ENCODE results near the gene ADAT1. TPM values are rescaled to one million over a fixed set of nuclear protein-coding genes. Genes with fewer than 3 reads are reported as not detected.

The ADAT1 gene
- total and polyA plus RNA-seq, 2 donors: 22.2 to 23.2 TPM

DNA sequence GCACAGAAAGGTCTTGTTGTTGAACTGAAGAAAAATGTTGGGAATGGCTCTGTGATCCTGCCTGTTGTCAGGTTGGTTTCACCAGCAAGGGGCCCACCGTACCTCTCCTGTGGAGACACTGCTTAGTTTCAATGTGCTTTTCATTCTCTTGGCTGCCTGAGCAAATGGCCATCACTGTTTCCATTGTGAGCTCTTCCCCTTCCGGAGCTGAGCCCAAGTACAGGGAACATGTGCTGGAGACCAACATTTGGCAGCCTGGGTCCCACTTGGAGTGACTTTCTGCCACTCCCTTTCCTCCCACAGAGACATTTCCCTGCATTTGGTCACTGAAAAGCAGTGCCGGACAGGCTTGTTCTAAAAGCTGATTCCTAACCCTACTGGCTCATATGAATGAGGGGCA lies 33.8 kb downstream of the ADAT1 start:
- Histone ChIP-seq H3K4me3 (ENCODE audit: low read length in 2 of 2) (no peak overlapping the region), H3K9me3 (ENCODE audit: control insufficient read depth in 2 of 2, insufficient read depth in 1 of 2, low read length in 1 of 2) (no peaks in the 10 kb centered on the region), H3K27me3 (ENCODE audit: control insufficient read depth in 2 of 2, insufficient read depth in 1 of 2, low read length in 1 of 2) (no peaks in the 10 kb centered on the region), H3K27ac (ENCODE audit: low read depth in 1 of 2, low read length in 1 of 2) (no peak overlapping the region), H3K36me3 (ENCODE audit: control insufficient read depth in 2 of 2, insufficient read depth in 2 of 2, low read length in 1 of 2) (peaks cover 4 to 5% of the 10 kb centered on the region in 2 donors), H3K4me1 (ENCODE audit: control insufficient read depth in 2 of 2, insufficient read depth in 2 of 2, low read length in 2 of 2) (peaks cover 0 to 3% of the 10 kb centered on the region in 2 donors)
- 97% methylated on average over 3 of the region's 3 CpGs for WGBS
- no peak for DNase-seq (ENCODE audit: low read depth in 6 of 9, low spot score in 9 of 9)

DNA sequence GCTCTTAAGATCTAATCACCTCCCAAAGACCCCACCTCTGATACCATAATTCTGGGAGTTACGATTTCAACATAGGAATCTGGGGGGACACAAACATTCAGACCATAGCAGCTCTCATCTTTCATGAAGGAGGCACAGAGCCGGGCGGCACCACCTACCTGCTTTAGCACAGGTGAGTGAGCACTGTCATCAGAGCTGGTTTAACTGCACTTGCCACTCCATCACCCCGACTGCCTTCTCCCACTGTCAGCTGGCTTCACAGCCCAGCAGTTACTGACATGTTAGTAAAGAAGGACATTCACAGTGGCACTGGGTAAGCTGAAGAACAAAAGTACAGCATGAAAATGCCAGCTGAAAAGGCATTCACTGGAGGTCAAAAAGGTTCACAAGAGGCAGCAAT lies 34.4 kb downstream of the ADAT1 start:
- H3K36me3 ChIP-seq (ENCODE audit: control insufficient read depth in 2 of 2, insufficient read depth in 2 of 2, low read length in 1 of 2): peaks cover 0 to 4% of the 10 kb centered on the region in 2 donors
- H3K4me1 ChIP-seq (ENCODE audit: control insufficient read depth in 2 of 2, insufficient read depth in 2 of 2, low read length in 2 of 2): no peaks in the 10 kb centered on the region
- H3K4me3 ChIP-seq (ENCODE audit: low read length in 2 of 2): no peak overlapping the region
- WGBS: 98% methylated on average over 4 of the region's 4 CpGs
- H3K27ac ChIP-seq (ENCODE audit: low read depth in 1 of 2, low read length in 1 of 2): no peak overlapping the region
- H3K9me3 ChIP-seq (ENCODE audit: control insufficient read depth in 2 of 2, insufficient read depth in 1 of 2, low read length in 1 of 2): no peaks in the 10 kb centered on the region
- DNase-seq (ENCODE audit: low read depth in 6 of 9, low spot score in 9 of 9): no peak
- no peaks in the 10 kb centered on the region for H3K27me3 ChIP-seq (ENCODE audit: control insufficient read depth in 2 of 2, insufficient read depth in 1 of 2, low read length in 1 of 2)

DNA sequence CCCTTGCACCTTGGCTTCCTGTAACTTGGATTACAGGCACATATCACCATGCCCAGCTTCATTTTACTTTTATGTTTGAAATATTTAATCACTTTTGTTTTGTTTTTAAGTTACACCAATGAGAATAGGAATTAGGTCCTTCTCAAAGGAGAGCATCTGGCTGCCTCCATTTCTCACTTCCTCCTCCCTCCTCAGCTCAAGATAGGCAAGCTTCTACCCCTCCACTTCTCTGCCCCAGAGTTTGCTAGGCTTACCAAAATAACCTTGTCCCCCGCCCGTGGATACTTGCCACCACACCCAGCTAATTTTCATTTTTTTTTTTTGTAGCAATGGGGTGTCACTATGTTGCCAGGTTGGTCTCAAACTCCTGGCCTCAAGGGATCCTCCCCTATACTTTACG lies 39.0 kb downstream of the ADAT1 start:
- peaks cover 4 to 11% of the 10 kb centered on the region in 2 donors for H3K36me3 ChIP-seq (ENCODE audit: control insufficient read depth in 2 of 2, insufficient read depth in 2 of 2, low read length in 1 of 2)
- no peak overlapping the region for H3K4me3 ChIP-seq (ENCODE audit: low read length in 2 of 2)
- no peak for DNase-seq (ENCODE audit: low read depth in 6 of 9, low spot score in 9 of 9)
- no peak overlapping the region for H3K27ac ChIP-seq (ENCODE audit: low read depth in 1 of 2, low read length in 1 of 2)
- H3K9me3 ChIP-seq (ENCODE audit: control insufficient read depth in 2 of 2, insufficient read depth in 1 of 2, low read length in 1 of 2): no peaks in the 10 kb centered on the region
- WGBS: 93% methylated on average over 3 of the region's 3 CpGs
- H3K27me3 ChIP-seq (ENCODE audit: control insufficient read depth in 2 of 2, insufficient read depth in 1 of 2, low read length in 1 of 2): no peaks in the 10 kb centered on the region
- no peaks in the 10 kb centered on the region for H3K4me1 ChIP-seq (ENCODE audit: control insufficient read depth in 2 of 2, insufficient read depth in 2 of 2, low read length in 2 of 2)

DNA sequence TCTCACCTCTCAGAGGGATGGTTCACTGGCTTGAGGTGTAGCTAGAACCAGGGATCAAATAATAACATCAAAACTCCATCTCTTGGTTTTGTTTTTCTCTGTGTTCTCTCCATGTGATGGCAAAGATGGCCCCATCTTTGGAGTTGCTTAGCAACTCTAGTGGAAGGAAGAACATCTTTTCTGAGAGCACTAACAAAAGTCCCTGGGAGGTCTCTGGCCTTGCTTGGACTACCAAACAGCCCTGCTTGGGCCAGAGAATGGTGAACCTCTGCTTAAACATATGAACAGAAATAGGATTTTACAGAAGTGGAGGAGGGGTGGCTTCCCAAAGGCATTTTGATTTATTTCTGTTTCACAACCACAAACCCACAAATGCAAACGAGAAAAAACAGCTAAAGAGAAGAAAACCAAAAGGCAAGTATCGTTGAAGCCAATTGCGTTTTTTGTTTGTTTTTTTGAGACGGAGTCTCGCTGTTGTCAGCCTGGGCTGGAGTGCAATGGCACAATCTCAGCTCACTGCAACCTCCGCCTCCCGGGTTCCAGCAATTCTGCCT lies 43.7 kb downstream of the ADAT1 start:
- 64% methylated on average over 7 of the region's 7 CpGs for WGBS

DNA sequence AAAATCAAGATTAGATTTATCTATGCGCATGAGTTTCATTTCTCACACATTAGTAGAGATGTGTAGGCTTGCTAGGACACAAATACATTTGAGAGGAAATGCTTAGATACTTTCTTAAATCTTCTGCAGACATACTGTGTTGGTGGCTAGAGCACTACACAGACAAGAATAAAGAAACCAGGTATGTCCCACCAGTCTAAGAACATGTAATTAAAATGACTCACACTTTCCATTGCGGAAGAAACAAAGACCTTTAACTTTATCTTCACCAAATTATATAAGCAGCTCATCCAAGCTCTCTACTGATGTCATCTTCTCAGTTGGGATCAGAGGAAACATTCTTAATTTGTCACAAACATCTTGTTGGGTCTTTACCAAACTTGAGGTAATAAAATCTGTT lies 44.4 kb downstream of the ADAT1 start:
- no peaks in the 10 kb centered on the region for H3K9me3 ChIP-seq (ENCODE audit: control insufficient read depth in 2 of 2, insufficient read depth in 1 of 2, low read length in 1 of 2)
- no peak overlapping the region for H3K27ac ChIP-seq (ENCODE audit: low read depth in 1 of 2, low read length in 1 of 2)
- H3K27me3 ChIP-seq (ENCODE audit: control insufficient read depth in 2 of 2, insufficient read depth in 1 of 2, low read length in 1 of 2): no peaks in the 10 kb centered on the region
- no peaks in the 10 kb centered on the region for H3K4me1 ChIP-seq (ENCODE audit: control insufficient read depth in 2 of 2, insufficient read depth in 2 of 2, low read length in 2 of 2)
- peaks cover 38 to 56% of the 10 kb centered on the region in 2 donors for H3K36me3 ChIP-seq (ENCODE audit: control insufficient read depth in 2 of 2, insufficient read depth in 2 of 2, low read length in 1 of 2)
- H3K4me3 ChIP-seq (ENCODE audit: low read length in 2 of 2): no peak overlapping the region
- no peak for DNase-seq (ENCODE audit: low read depth in 6 of 9, low spot score in 9 of 9)
- 97% methylated on average over 2 of the region's 2 CpGs for WGBS

More for the DNA sequence above, 43.7 kb downstream of the ADAT1 start:
- H3K36me3 ChIP-seq (ENCODE audit: control insufficient read depth in 2 of 2, insufficient read depth in 2 of 2, low read length in 1 of 2): peaks cover 31 to 50% of the 10 kb centered on the region in 2 donors
- H3K27ac ChIP-seq (ENCODE audit: low read depth in 1 of 2, low read length in 1 of 2): no peak overlapping the region
- no peaks in the 10 kb centered on the region for H3K4me1 ChIP-seq (ENCODE audit: control insufficient read depth in 2 of 2, insufficient read depth in 2 of 2, low read length in 2 of 2)
- no peak for DNase-seq (ENCODE audit: low read depth in 6 of 9, low spot score in 9 of 9)
- no peak overlapping the region for H3K4me3 ChIP-seq (ENCODE audit: low read length in 2 of 2)
- no peaks in the 10 kb centered on the region for H3K27me3 ChIP-seq (ENCODE audit: control insufficient read depth in 2 of 2, insufficient read depth in 1 of 2, low read length in 1 of 2)
- H3K9me3 ChIP-seq (ENCODE audit: control insufficient read depth in 2 of 2, insufficient read depth in 1 of 2, low read length in 1 of 2): no peaks in the 10 kb centered on the region

DNA sequence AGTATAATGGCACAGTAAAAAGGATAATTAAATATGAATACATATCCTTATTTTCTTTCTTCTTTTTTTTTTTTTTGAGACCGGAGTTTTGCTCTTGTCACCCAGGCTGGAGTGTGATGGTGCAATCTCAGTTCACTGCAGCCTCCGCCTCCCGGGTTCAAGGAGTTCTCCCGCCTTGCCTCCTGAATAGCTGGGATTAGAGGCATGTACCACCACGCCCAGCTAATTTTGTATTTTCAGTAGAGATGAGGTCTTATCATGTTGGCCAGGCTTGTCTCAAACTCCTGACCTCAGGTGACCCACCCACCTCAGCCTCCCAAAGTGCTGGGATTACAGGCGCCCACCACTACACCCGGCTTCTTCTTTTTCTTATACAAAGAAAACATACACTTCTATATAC lies 44.9 kb downstream of the ADAT1 start:
- Histone ChIP-seq H3K36me3 (ENCODE audit: control insufficient read depth in 2 of 2, insufficient read depth in 2 of 2, low read length in 1 of 2) (peaks cover 43 to 61% of the 10 kb centered on the region in 2 donors), H3K27me3 (ENCODE audit: control insufficient read depth in 2 of 2, insufficient read depth in 1 of 2, low read length in 1 of 2) (no peaks in the 10 kb centered on the region), H3K4me3 (ENCODE audit: low read length in 2 of 2) (no peak overlapping the region), H3K27ac (ENCODE audit: low read depth in 1 of 2, low read length in 1 of 2) (no peak overlapping the region), H3K9me3 (ENCODE audit: control insufficient read depth in 2 of 2, insufficient read depth in 1 of 2, low read length in 1 of 2) (no peaks in the 10 kb centered on the region), H3K4me1 (ENCODE audit: control insufficient read depth in 2 of 2, insufficient read depth in 2 of 2, low read length in 2 of 2) (no peaks in the 10 kb centered on the region)
- no peak for DNase-seq (ENCODE audit: low read depth in 6 of 9, low spot score in 9 of 9)
- 99% methylated on average over 7 of the region's 7 CpGs for WGBS

DNA sequence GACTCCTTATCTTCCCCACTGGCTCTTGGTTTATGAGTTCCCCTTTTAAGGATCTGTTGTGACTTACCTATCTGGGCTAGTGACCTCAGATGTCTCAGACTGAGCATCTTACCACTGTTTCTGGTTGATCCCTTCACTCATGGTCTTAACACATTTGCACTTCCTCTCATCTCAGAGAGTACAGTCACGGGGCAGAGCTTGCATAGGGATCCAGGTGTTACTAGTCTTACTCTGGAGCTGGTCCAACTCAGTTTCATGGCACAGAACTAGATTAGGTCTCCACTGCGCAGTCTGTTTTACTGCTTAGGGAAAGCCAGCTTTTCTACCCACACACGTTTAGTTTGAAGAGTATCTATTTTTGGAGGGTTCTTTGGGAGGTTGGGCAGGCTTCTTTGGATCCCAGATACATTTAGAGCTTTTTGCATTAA lies 46.7 kb downstream of the ADAT1 start:
- no peaks in the 10 kb centered on the region for H3K27me3 ChIP-seq (ENCODE audit: control insufficient read depth in 2 of 2, insufficient read depth in 1 of 2, low read length in 1 of 2)
- no peaks in the 10 kb centered on the region for H3K4me1 ChIP-seq (ENCODE audit: control insufficient read depth in 2 of 2, insufficient read depth in 2 of 2, low read length in 2 of 2)
- 90% methylated on average over 3 of the region's 3 CpGs for WGBS
- no peak overlapping the region for H3K27ac ChIP-seq (ENCODE audit: low read depth in 1 of 2, low read length in 1 of 2)
- H3K9me3 ChIP-seq (ENCODE audit: control insufficient read depth in 2 of 2, insufficient read depth in 1 of 2, low read length in 1 of 2): no peaks in the 10 kb centered on the region
- H3K36me3 ChIP-seq (ENCODE audit: control insufficient read depth in 2 of 2, insufficient read depth in 2 of 2, low read length in 1 of 2): peaks cover 56 to 77% of the 10 kb centered on the region in 2 donors
- DNase-seq (ENCODE audit: low read depth in 6 of 9, low spot score in 9 of 9): no peak
- H3K4me3 ChIP-seq (ENCODE audit: low read length in 2 of 2): no peak overlapping the region

DNA sequence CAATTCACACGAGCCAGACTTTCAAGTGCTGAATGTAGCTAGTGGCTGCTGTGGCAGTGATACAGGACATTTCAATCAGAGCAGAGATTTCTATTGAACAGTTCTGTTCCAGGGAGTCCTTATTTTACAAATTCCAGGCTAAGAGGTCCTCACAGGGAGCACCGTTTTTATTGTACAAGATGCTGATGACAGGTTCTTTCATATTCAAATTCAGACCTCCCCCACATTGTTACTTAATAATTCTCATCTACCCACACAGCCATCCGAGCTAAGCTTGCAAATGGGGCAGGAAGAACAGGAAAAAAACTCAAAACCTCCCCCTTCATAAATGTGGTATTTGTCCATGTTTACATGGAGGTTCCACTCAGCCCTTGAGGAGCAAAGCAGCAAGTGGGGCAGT lies 47.1 kb downstream of the ADAT1 start:
- 92% methylated on average over 3 of the region's 3 CpGs for WGBS
- Histone ChIP-seq H3K9me3 (ENCODE audit: control insufficient read depth in 2 of 2, insufficient read depth in 1 of 2, low read length in 1 of 2) (no peaks in the 10 kb centered on the region), H3K27ac (ENCODE audit: low read depth in 1 of 2, low read length in 1 of 2) (no peak overlapping the region), H3K27me3 (ENCODE audit: control insufficient read depth in 2 of 2, insufficient read depth in 1 of 2, low read length in 1 of 2) (no peaks in the 10 kb centered on the region), H3K4me3 (ENCODE audit: low read length in 2 of 2) (no peak overlapping the region), H3K36me3 (ENCODE audit: control insufficient read depth in 2 of 2, insufficient read depth in 2 of 2, low read length in 1 of 2) (peaks cover 58 to 82% of the 10 kb centered on the region in 2 donors), H3K4me1 (ENCODE audit: control insufficient read depth in 2 of 2, insufficient read depth in 2 of 2, low read length in 2 of 2) (no peaks in the 10 kb centered on the region)
- DNase-seq (ENCODE audit: low read depth in 6 of 9, low spot score in 9 of 9): no peak

DNA sequence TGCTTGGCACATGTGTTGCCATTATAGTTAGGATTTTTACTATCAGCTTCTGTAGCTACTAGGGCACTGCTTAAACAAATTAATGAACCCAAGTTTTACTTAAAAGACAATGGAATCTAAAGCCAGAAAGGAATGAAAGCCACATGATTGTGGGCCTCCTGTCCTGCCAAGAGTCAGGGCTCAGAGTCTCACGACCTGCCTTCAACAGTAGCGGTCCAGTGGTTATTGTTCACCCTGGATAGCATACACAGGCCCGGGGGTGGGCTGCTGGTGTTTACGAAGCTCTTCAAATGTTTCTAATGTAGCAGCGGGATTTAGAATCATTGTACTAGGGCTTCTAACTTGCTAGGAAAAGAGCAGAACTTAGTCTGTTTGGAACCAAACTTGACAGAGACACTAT lies 49.1 kb downstream of the ADAT1 start:
- no peak overlapping the region for H3K4me3 ChIP-seq (ENCODE audit: low read length in 2 of 2)
- H3K4me1 ChIP-seq (ENCODE audit: control insufficient read depth in 2 of 2, insufficient read depth in 2 of 2, low read length in 2 of 2): no peaks in the 10 kb centered on the region
- DNase-seq (ENCODE audit: low read depth in 6 of 9, low spot score in 9 of 9): no peak
- H3K9me3 ChIP-seq (ENCODE audit: control insufficient read depth in 2 of 2, insufficient read depth in 1 of 2, low read length in 1 of 2): no peaks in the 10 kb centered on the region
- peaks cover 73 to 89% of the 10 kb centered on the region in 2 donors for H3K36me3 ChIP-seq (ENCODE audit: control insufficient read depth in 2 of 2, insufficient read depth in 2 of 2, low read length in 1 of 2)
- 97% methylated on average over 5 of the region's 5 CpGs for WGBS
- H3K27ac ChIP-seq (ENCODE audit: low read depth in 1 of 2, low read length in 1 of 2): no peak overlapping the region
- no peaks in the 10 kb centered on the region for H3K27me3 ChIP-seq (ENCODE audit: control insufficient read depth in 2 of 2, insufficient read depth in 1 of 2, low read length in 1 of 2)
